ENCODE results near the gene AUH.

GRCh38 chr9:91364005-91364404 lies 2.3 kb upstream of the AUH start:
- TF ChIP-seq, protein P1, sequence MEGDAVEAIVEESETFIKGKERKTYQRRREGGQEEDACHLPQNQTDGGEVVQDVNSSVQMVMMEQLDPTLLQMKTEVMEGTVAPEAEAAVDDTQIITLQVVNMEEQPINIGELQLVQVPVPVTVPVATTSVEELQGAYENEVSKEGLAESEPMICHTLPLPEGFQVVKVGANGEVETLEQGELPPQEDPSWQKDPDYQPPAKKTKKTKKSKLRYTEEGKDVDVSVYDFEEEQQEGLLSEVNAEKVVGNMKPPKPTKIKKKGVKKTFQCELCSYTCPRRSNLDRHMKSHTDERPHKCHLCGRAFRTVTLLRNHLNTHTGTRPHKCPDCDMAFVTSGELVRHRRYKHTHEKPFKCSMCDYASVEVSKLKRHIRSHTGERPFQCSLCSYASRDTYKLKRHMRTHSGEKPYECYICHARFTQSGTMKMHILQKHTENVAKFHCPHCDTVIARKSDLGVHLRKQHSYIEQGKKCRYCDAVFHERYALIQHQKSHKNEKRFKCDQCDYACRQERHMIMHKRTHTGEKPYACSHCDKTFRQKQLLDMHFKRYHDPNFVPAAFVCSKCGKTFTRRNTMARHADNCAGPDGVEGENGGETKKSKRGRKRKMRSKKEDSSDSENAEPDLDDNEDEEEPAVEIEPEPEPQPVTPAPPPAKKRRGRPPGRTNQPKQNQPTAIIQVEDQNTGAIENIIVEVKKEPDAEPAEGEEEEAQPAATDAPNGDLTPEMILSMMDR (IDR thresholded peaks at IDR 0.05) = no peak
- no peak for TF ChIP-seq EZH2 (IDR thresholded peaks at IDR 0.05; ENCODE audit: borderline replicate concordance, insufficient read depth, low read depth, low read length, poor library complexity, severe bottlenecking)

Measured in B cell (primary cell).